ENCODE results near the gene C9orf85. TPM values are rescaled to one million over a fixed set of nuclear protein-coding genes. Genes with fewer than 3 reads are reported as not detected.
"Not testable (repeated sequence)": the region's sequence is repeated elsewhere in the genome, so short reads cannot be mapped to it uniquely, and the experiment has no call there.

C9orf85 gene, protein sequence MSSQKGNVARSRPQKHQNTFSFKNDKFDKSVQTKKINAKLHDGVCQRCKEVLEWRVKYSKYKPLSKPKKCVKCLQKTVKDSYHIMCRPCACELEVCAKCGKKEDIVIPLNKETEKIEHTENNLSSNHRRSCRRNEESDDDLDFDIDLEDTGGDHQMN
- total RNA-seq, result 18.5 TPM

DNA sequence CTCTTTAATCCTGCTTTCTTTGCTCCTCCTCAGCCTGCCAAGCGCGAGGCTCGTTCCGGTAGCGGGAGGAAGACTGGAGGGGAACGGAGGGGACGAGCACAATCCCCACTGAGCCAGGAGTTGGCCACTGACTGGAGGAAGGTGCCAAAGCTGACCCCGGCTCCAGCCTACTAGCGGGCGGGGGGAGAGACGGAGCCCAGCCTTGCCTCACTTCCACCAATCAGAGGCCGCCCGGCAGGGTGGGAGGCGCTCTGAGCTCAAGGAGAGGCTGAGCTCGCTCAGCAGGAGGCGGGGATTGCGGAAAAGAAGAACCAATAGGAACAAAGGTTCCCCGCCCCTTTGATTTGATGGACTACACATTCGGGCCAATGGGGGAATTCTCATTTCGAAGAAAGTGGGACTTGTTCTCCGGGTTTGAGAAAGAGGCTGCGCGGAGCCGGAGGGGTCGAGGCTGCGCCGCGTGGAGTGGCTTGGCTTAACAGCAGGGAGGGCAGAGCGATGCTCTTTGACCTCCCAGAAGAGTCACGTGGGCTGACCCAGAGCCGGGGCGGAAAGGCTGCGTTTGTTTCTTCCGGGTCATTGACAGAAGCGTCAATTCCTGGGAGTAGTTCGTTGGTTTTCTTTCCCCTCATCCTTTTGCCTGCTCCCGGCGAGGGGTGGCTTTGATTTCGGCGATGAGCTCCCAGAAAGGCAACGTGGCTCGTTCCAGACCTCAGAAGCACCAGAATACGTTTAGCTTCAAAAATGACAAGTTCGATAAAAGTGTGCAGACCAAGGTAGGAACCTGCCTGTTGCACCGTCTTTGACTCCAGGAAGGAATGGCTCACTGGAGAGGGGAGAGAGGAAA is at the start of gene C9orf85, which contains the start of gene ABHD17B:
Gene C9orf85, plus strand, starts transcription at position 579 of the 847 bp plus-strand sequence. Its CDS starts 96 bp downstream, at position 675.
Gene ABHD17B, minus strand, starts transcription at position 133 of the 847 bp plus-strand sequence. CDS start 36,113 bp downstream, outside the sequence.
- peak; percentile 99 for DNase-seq (ENCODE audit: low spot score)

DNA sequence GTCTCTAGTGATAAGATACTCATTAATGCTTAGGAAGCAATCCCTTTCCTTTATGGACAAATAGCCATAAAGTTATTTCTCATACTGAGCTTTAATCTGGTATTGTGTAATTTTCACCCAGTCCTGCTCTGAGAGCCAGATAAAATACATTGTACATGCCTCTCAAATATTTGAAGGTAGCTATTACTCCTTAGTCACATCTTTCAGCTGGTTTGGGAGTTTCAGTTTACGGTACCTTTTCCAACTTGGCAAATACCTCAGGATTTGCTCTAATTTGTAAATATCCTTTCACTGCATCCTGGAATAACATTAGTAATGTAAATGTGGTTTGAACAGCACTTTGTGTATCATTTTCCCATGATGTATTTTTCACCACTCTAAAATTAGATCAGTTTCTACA is 47.8 kb upstream of the C9orf85 start:
- DNase-seq (ENCODE audit: low spot score), result no peak

DNA sequence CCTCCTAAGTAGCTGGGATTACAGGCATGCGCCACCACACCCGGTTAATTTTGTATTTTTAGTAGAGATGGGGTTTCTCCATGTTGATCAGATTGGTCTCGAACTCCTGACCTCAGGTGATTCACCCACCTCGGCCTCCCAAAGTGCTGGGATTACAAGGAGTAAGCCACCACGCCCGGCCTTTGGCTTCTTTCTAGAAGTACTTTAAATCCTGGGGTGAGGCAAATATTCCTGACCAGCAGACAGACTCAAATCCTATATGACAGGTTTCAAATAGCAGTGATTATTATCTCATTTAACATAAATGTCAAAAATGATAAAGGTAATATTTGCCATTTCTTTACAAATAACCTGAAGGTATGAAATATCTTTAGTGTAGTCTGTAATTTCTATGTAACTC is 36.1 kb upstream of the C9orf85 start:
- DNase-seq (ENCODE audit: low spot score), result no peak

DNA sequence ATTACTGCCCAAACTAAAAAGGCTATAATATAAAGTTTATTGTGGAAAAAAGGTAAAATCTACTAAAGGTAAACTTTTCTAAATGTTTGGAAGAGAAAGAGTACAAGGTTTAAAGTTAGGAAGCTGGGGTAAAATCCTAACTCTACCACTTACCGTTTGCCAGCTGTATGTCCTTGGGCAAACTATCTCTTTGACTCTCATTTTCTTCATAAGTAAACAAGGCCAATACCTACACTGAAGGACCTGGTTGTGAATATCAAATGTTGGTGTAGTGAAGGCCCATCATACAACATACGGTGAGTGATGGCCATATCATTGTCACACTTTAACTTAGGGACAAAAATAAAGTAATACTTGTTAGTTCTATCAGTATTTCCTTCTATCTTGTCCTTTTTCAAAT is 35.3 kb upstream of the C9orf85 start:
- no peak for DNase-seq (ENCODE audit: low spot score)

DNA sequence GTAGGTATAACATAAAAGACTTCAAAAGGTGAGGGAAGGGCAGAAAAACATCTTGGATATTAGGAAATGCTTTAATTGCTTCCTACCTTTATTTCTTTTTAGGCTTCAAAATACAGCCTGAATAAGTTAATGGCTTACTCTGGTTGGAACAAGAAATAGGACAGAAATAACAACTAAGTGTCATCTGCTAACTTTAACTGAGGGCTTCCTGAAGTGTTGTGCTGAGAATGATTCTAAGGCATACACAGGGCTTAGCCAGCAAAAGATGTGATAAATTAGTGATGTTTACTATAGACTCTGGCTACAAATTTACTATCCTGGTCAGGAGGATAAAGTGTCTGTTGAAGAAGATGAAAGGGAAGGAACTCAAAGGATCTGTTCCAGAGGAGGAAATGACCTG is 34.6 kb upstream of the C9orf85 start:
- no peak for DNase-seq (ENCODE audit: low spot score)

- no peak for DNase-seq (ENCODE audit: low spot score)
Observed at GRCh38 chr9:71878327-71879274, 32.8 kb upstream of the C9orf85 start.

- DNase-seq (ENCODE audit: low spot score), result no peak
Observed at GRCh38 chr9:71879644-71880174, 31.7 kb upstream of the C9orf85 start.

DNA sequence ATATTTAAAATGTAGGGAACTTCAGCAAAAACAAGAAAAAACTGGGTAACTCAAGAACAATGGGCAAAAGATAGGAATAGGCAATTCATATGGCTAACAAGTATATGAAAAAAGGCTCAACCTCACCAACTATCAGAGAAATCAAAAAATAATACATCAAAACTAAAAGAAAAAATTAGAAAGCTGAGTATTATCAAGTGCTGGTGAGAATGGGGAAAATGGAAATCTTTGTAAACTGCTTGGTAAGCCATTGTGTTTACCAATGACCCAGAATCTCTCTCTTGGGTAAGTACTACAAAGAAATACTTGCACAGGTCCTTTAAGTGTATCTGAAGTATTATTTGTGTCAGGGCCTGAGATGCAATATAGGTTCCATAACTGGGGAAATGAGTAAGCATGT is 27.4 kb upstream of the C9orf85 start:
- DNase-seq (ENCODE audit: low spot score), result no peak

- no peak for DNase-seq (ENCODE audit: low spot score)
Observed at GRCh38 chr9:71885467-71885866, 26.0 kb upstream of the C9orf85 start.

DNA sequence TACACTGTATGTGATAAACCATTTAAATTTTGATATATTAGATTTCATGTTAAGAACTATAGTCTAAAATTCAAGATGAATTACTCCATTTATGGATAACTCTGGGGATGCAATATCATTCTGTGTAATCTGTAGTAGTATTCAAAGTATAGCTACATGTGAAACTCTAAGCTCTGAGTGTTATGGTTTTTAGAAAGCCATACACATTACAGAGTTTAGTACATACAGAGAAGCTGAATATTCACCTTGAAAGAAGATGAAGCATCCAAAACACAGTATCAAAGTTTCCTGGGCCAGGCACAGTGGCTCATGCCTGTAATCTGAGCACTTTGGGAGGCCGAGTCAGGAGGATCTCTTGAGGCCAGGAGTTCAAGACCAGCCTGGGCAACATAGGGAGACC is 25.4 kb upstream of the C9orf85 start:
- DNase-seq (ENCODE audit: low spot score), result no peak

DNA sequence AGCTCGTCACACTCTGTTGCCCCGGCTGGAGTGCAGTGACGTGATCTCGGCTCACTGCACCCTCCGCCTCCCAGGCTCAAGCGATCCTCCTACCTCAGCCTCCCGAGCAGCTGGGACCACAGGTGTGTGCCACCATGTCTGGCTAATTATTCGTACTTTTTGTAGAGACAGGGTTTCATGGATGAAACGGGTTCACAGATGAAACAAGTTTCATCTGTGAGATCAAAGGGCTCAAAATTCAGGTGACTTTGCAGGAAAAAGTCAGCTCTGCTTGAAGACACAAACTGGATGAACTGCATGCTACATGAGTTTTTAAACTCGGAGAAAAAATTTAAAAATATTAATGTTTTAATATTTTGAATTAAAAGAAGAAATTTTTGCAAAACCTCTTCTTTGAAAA is 24.9 kb upstream of the C9orf85 start:
- no peak for DNase-seq (ENCODE audit: low spot score)

- DNase-seq (ENCODE audit: low spot score), result no peak
Observed at GRCh38 chr9:71887362-71887761, 24.1 kb upstream of the C9orf85 start.

GRCh38 chr9:71890042-71890679 is 21.3 kb upstream of the C9orf85 start:
- no peak for DNase-seq (ENCODE audit: low spot score)

GRCh38 chr9:71891557-71892189 is 19.8 kb upstream of the C9orf85 start:
- DNase-seq (ENCODE audit: low spot score), result no peak

- DNase-seq (ENCODE audit: low spot score), result no peak
Observed at GRCh38 chr9:71895117-71895516, 16.3 kb upstream of the C9orf85 start.

GRCh38 chr9:71895955-71896354 is 15.5 kb upstream of the C9orf85 start:
- no peak for DNase-seq (ENCODE audit: low spot score)

DNA sequence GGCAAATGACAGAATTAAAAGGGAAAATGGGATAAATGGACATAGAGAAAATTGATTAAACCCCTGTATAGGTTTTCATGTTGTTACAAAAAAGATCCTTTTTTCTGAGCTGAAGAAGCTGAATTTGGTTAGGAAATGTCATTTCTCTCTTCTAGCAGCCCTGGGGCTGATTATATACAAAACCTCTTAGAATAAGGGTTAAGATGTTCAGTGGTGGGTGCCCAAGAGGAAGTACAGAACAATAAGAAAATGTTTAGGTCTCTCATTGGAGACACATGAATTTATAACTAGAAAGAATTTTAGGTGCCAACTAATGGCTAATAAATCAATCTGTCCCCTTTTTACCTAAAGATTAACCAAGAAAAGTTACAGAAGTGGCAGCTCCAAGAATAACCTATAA is 14.7 kb upstream of the C9orf85 start:
- no peak for DNase-seq (ENCODE audit: low spot score)

- no peak for DNase-seq (ENCODE audit: low spot score)
Observed at GRCh38 chr9:71897577-71897976, 13.9 kb upstream of the C9orf85 start.

DNA sequence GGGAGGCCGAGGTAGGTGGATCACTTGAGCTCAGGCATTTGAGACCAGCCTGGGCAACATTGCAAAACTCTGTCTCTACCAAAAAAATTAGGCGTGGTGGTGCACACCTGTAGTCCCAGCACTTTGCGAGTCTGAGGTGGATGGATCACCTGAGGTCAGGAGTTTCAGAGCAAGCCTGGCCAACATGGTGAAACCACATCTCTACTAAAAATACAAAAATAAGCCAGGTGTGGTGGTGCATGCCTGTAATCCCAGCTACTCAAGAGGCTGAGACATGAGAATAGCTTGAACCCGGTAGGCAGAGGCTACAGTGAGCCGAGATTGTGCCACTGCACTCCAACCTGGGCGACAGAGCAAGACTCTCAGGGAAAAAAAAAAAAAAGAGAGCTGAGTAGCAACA is 12.7 kb upstream of the C9orf85 start:
- not testable (repeated sequence) for DNase-seq (ENCODE audit: low spot score)

DNA sequence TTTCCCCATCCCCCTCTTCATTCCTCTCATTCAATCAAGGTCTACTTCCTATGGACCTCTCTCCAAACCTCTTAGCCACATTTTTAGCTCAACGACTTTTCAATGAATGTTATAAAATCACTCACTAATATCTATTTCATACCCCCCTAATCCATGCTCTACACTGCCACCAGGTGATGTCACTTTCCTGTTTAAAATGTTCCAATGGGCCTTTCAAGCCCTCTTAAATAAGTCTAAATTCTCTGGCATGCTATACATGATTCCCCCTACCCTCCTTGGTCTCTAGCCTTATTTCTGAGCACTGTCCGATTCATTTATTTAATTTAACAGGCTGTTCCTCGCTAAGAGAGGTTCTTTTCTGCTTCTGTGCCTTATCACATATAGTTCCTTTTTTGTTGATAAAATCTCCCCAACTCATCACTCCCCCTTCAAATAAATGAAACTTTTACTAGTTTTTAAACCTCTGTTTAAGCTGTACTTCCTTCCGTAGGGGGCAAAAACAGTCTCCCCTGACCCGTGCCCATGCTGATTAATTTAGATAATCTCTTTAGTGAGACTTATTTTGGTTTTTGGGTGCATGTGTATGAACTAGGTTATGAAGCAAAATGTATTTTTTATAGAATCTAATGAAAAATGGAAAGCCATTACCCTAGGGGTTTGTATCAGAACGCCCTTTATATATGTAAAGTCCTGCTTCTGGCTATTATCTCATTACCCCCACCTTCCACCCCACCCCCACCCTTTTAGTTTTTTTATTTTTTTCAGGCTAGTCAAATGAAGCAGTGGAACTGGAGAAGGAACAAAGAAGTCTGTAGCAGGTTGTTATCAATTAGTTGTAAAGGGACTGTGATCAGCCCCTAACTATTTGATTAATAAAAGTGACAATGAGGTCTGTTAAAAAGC is 9.5 kb upstream of the C9orf85 start:
- DNase-seq (ENCODE audit: low spot score), result no peak
